HG03045 (cell line): Measurements from ENCODE around the gene CAMTA1.

Experiments used
- ATAC-seq: cut with Tn5 transposase; IDR thresholded peaks from one replicate; pipeline ENCODE4 v1.9.1; 2021; ENCODE audit warnings: mild to moderate bottlenecking, moderate library complexity; ENCODE audit not compliant: unreplicated experiment

CAMTA1 gene

DNA sequence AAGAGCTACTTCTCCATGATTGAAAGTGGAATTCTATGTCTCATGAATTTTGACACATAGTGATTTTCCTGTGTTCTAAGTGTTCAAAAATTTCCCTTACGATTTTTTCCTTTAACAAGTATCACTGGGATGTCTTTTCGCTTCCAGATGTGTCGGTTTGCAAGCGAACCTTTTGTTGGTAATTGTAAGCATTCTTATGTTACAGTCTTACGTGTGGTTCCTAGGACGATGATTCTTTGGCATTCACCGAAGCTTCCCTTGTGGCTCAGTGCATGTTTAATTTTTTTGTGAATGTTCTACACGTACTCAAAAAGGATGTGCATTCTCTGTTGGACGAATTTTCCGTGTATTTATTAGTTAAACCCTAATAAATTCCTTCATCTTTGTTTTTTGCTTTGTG, 211.6 kb downstream of the CAMTA1 start:
- ATAC-seq: no peak

DNA sequence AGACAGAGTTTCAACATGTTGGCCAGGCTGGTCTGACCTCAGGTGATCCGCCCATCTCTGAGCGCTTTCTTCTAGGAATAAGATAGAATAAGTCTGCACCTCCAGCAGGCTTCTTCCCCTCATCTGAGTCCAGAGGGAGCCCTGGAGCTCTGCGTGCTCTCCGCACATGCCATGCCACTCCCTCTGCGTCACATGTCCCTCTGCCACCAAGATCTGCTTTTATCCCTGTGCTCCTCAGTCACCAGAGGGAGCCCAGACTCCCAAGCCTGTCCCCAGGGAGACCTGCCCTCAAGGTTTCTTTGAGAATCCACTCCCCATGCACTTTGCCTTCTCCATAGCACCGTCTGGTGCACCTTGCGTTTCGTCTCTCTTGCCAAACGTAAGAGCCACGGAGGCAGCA, 213.0 kb downstream of the CAMTA1 start:
- no peak for ATAC-seq

DNA sequence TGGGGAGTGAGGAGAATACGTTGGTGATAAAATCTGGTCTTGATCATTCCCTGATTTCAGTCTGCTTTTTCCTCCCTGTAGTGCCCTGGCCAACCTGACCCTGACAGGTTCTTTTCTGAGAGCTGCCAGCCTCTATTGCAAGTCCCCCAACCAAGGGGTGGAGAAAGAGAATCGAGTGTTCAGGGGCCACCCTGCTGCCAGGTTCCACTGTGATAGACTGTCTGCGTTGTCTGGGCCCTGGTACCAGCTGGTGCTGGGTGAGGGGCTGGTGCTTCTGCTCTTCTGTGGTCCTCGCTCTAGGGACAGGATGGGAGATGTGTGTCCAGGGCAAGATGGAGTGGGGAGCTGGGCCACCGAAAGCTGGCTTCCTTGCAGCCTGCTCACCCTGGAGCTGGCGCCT, 214.6 kb downstream of the CAMTA1 start:
- no peak for ATAC-seq

DNA sequence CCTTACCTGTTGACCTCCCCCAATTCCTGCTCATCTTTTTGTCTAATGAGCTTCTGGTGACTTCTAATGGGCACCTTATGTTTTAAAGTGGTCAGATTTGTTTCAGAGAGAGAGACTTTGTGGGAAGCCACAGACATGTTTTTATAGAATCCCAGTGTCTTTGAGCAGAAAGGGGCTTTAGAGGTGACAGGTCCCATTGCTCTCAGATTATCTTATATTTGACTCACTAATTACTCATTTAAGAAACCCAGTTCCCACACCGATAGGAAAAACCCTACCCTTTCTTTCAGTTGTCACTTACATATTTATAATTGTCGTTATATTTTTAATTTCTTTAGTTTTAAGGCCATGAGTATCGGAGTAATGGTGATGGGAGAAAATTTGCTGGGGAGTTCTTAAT, 215.5 kb downstream of the CAMTA1 start:
- no peak for ATAC-seq

DNA sequence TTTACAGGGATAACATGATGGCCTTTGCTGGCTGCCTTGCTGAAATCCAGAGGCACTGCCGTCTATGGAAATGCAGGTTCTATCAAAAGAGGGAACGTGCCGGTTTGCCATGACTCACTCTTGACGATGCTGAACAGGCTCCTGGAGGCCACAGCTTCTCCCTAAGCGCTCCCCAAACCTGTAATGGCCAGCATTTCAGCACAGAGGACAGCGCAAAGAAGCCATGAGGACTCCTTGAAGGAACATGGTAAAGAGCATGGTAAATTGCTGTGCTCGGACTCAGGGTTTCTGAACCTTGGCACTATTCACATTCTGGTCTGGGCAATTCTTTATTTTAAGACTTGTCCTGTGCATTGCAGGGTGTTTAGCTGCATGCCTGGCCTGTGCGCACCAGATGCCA, 217.5 kb downstream of the CAMTA1 start:
- ATAC-seq: no peak

DNA sequence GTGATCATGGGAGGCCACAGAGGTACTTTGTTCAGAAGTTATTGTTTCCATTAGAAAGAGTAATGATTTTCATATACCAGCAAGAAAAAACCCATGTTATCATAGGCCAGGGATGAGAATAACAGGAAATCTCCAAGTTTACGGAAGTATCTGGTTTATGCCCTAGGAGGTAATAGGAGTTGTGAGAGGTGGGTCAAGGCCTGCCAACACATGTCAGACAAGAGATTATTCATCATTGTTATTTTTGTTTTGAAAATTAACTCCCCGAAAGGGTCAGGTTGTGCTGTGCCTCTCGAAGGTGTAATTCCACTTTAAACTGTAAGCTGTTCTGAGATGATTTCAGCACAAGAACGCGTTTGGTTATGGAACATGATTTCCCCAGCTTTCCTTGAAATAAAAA, 218.4 kb downstream of the CAMTA1 start:
- ATAC-seq: no peak

DNA sequence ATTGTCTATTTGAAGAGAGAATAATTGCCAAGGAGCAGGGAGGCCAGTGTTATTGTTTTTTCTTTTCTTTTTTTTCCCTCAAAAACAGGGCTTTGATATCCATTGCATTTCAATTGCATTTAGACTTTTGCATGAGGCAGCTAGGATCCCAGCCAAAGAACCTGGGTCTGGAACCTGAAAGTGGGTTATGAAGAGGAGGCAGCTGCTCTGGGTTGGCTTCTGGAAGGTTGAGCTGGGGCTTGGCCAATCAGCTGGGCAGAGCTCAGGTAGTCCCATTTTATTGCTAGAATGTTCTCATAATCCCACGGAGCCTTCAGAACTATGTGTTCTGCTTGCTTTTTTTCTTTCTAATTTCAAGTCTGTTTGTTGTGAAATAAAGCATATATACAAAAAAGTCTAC, 218.9 kb downstream of the CAMTA1 start:
- ATAC-seq: no peak

DNA sequence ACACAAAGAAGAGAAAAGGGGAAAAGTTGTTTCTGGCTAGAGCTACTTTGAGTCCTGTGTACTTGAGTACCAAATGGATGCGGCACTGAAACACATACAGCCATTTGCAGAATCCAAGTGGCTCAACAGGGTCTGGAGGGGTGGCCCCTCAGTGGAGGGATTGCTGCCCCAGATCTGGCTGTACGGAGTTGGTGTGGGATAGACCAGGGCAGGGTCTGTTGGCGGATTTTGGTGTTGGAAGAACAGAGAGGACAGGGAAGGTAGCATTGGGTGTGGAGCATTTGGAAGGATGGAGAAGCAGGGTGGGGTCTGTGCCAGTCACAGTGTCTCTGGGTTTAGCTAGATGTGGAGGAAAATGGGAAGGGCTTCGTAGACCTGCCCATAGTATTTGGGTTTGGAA, 220.5 kb downstream of the CAMTA1 start:
- ATAC-seq: no peak

DNA sequence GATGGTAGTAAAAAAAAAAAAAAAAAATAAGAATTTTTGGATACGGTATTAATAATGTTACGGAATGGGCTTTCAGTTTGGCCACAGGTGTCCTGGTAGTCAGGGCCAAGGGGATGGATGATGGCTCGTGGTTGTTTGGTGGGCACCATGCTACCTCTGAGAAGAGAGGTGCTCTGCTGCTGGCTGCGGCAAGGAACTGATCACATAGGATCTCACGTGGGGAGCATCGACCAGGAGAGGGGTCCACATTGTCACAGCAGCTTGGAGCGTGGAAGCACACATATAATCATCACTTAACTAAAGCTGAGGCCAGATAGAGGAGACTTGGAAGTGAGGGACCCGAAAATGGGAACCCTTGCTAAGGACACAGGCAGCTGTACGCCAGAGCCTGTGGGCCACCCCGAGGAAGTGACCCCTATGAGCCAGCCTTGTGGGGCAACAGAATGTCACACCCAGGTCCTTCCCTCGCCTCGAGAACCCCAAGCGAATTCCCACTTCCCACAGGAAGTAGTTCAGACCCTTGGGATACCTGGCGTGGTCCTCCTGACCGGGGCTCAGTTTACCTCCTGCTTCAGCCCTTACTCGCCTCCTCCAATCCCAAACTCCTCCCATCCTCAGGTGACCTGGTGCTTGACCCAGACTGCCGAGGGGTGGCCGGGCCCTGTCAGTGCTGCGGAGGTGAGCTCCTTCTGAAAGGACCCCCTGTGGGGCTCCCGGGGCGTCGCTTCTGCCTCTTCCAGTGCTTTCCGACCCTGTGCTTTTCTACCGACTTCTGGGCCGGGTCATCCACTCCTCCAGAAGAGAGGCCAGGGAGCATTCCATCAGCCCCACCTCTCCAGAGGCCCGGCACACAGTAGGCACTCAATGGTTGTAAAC, 222.0 kb downstream of the CAMTA1 start:
- ATAC-seq: no peak

DNA sequence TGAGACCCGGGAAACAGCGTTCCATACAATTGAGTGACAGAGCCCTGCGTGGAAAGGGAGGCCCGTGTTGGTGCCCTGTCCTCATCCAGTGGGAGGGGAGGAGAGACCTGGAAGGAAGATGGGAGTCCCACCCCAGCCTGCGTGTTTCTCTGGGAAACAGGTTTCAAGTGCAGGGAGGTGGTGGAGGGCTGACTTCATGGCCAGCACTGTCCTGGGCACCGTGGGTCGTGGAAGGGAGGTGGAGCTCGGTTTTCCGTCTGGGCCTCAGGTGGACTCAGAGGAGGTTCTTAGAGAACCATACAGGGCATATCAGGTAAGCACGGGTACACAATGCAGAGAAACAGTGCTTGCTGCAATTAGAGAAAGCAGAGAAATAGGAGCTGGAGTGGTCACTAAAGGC, 222.6 kb downstream of the CAMTA1 start:
- ATAC-seq: no peak

DNA sequence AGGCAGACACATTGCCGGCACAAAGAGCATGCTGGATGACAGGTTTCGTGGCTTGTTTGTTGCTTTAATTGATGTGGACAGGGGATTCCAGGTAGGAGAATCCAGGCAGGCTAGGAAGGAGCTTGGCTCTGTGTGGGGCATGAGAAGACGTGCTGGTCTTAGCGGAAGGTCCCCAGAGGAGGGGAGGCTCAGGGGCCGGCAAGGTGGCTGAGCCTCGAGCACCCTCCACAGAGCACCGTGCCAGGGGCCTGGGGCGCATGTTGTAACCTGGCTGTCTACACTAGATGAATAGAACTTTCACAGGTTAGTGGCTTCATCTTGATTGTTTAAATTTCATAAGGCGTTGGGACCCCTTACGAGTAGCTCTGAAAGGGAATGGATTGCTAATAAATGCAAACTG, 223.1 kb downstream of the CAMTA1 start:
- no peak for ATAC-seq

DNA sequence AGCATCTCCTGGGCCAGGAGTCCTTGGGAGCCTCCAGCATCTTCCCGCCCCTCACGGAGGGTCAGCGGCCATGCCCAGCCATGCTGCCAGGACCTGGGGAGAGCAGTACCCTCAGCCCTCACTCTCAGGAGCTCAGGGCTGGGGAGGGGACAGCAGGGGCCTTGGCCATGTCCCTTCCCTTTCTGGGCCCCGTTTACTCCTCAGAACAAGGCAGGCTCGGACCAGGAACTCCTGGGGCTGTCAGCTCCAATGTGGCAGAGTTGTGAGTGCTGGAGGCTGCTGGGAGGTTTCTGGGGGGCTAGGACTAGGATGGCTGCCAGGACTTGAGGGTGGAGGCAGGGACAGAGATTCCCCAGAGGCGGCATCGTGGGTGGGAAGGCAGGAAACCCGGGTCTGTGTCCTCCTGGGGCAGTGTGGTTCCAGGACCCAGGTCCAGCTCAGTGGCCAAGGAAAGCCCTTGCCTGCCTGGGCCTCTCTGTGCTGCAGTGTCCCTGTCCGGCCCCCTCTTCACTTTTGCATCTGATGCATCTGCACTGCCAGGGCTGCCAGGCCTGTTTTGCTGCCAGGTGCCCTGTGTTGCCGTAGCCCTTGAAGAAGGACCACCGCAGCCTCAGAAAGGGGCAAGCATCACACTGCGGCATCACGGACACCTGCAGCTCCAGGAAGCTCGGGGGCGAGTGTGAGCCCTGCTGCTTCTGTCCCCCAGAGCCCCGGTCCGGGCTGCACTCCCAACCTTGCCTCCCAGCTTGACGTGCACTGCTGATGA, 223.9 kb downstream of the CAMTA1 start:
- ATAC-seq: no peak

DNA sequence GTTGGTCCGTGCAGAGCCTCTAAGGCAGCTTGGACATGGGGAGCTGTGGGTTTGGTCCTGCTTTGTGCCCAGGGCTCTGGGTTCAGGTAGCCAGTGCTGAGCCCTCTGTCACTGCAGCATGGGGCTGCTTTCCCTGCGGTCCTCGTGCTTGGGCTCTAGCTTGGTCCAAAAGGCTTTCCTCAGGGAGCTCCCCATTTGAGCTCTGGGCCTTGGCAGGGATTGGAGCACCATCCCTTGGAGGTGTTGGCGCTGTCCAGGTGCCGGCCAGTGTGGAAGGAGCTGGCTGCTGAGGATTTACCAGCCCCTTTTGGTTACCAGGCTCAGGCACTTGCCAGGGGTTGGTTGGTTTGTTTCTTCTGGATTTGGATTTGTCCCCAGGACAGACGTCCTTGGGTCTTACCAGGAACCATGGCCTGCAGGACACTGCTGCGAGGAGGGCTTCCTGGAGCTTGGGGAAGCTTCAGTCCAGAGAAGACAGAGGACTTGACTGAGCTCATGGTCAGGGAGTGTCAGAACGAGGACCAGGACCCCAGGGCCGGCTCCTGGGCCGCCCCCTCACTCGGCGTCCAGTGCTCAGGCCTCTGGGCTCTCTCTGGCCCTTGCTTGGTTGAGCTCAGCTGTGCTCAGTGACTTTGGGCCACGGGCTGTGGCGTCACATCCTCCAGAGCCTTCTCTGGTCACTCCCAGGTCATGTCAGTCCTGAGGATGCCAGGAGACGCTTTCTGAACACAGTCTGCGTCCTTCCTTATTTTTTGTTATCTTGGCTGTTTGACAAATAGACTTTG, 224.7 kb downstream of the CAMTA1 start:
- ATAC-seq: no peak

DNA sequence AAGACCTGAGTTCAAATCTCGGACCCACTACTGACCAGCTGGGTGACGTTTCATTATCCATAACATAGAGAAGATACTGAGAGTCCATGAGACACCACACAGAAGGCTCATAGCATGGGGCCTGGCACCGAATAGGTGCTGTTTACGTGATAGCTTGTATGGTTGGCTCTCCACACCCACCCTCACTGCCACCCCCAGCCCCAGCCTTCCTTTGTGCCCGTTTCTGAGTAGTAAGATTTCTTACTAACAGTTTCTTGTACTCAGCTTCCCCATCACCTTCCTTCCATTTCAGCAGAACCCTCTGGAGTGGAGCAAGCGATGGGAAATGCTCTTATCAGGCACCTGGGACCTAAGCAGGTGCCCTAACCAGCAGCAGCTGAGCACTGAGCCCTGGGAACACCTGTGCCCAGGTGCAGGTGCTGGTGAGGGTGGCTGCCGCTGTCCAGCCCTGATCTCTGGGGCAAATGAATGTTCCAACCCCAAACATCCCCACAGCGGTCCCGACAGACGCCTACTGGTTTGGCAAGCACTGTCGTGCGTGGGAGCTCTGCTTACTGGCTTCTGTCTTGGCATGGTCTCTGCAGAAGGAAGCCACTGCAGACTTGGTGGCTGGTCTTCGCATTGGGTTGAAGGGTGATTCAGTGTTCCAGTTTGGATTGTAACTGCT, 225.4 kb downstream of the CAMTA1 start:
- no peak for ATAC-seq

DNA sequence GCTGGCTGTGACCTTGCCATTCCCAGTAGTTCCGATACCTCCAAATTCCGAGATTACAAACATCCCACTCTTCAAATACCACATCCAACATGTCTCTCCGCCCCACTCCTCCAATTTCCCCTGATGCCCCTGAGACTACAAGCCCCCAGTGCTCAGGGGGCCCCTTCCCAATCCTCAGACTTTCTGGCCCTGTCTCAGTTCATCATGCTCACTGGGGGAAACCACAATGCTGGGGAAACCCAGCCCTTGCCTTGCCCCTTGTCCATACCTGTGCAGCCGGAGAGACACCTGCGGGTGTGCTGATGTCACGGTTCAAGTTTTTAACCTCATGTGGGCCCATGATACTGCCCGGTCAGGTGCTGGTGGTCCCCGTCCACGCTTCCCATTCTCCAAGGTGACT, 226.6 kb downstream of the CAMTA1 start:
- ATAC-seq: no peak

DNA sequence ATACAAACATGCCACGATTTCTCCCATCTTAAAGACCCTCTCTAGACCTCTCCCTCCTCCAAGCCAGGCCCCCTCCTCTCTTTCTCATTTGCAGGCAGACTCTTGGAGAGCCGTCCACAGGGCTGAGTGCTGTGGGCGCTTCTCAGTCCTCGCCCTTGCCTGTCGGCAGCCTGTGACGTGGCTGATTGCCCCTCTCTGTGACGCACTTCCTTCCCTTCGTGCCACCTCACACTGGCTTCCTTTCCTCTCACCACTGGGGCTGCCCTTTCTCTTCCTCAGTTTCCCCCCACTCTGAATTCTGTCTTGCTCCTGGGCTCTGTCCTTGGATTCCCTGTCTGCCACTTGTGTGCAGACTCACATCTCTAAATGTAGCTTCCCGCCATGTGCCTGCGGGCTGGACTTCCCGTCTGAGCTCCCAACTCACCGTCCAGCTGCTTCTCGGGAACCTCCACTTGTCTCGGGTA, 227.2 kb downstream of the CAMTA1 start:
- no peak for ATAC-seq

DNA sequence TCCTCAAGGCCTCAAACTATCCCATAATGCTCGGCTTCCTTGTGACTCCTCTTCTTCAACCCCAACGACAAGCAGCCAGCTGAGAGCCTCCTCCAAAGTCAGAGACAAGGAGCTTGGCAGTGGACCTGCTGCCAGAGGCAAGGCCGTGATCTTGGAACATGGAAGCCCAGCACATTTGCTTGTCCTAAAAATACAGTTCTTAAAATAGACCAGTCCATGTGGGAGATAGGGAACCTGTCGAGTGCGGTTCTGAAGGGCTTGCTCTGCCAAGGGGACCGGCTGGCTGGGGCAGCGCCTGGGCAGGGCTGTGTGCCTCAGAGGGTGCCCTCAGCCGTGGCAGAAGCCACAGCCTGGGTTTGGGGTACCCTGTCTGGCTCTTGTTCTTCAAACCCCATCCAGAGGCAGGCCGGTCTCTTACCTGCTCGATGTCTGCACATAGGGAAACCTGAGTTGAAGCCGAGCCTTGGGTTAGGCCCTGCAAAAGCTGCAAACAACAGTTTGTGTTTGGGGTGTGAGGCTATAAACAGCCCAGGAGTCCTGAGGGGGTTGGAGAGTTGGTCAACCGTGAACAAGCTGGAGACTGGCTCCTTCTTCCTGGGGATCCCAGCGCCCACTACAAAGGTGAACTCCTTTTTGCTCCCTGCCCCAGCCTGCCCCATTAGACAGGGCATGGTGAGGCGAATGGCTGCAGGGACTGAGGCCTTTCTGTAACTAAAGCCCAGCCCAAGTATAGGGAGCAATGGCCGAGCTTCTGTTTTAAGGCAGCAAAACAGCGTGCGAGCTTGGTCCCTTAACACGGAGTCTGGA, 228.8 kb downstream of the CAMTA1 start:
- no peak for ATAC-seq

DNA sequence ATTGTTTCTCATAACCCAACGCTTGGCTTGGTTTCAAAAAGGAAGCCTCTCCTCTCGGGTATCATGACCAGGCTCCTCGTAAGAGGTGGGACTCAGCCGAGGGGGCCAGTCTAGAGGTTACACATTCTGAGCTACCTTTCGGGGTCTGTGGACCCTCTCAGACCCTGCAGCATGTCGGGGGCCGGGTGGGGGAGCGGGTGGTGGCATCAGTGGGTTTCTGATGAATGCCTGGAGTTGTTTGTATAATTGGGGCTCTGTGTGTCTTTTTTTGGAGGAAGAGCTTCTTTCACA, 229.3 kb downstream of the CAMTA1 start:
- no peak for ATAC-seq

DNA sequence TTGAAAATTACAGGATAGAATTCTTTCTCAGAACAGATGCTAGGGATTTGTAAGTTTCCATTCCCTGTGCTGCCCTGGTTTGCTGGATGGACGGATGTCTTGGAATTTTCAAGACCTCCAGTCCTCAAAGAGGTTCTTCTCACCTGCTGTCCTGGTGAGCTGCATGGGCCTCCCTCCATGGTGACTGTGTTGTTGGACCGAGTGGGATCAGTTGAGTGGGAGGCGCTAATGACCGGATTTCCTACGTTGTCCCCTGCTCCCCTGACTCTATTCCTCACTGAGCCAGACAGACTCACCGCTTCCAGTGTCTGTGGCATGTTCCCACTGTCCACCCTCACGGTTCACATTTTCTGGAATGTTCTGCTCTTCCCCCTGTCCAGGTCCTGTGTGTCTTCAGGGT, 229.8 kb downstream of the CAMTA1 start:
- ATAC-seq: no peak

DNA sequence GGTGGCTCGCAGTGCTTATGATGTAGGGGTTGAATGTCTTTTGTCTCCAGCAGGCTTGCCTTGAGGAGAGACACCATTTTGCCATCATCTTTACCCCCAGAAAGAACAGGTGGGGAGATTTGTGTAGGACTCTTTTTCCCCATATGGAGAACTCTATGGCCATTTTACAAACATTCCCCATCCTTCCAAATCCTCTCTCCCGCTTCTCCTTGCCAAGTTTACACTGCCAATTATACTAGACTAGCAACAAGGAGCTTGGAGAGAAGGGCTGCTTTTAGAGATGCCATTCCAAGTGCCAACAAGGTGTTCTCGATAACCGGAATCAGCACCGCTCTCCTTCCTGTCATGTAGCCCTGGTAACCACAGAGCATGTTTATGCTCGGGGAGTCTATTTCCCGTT, 233.1 kb downstream of the CAMTA1 start:
- no peak for ATAC-seq
